GM12878 (cell line): Measurements from ENCODE around the gene SLC1A2. TPM values are rescaled to one million over a fixed set of nuclear protein-coding genes. Genes with fewer than 3 reads are reported as not detected.

Experiments used
- ASH2L ChIP-seq: fragments of 300-600, 200-600 bp; sonication (generic); IDR thresholded peaks from 2 replicates; pipeline ENCODE4 v1.6.1; 2017; ENCODE audit warnings: low read depth, mild to moderate bottlenecking, borderline replicate concordance
- ATF7 ChIP-seq: fragments of 450-650 bp; IDR thresholded peaks from 2 replicates; pipeline ENCODE4 v1.6.1; 2016; ENCODE audit warnings: low read depth, mild to moderate bottlenecking
- BCL11A ChIP-seq: IDR thresholded peaks from 2 replicates; pipeline ENCODE4 v1.6.1; 2011; ENCODE audit warnings: low read depth, low read length
- CBFB ChIP-seq: IDR thresholded peaks from 2 replicates; pipeline ENCODE4 v1.6.1; 2016; ENCODE audit warnings: antibody characterized with exemption, low read depth
- CHD1 ChIP-seq: IDR thresholded peaks from 2 replicates; pipeline ENCODE4 v1.6.1; 2012; ENCODE audit warnings: low read depth, low read length, improper control_type of control experiment
- CHD4 ChIP-seq: fragments of 200-600 bp; sonication (generic); IDR thresholded peaks from 2 replicates; pipeline ENCODE4 v1.6.1; 2016; ENCODE audit warnings: mild to moderate bottlenecking
- CREM ChIP-seq: IDR thresholded peaks from 2 replicates; pipeline ENCODE4 v1.6.1; 2014; ENCODE audit warnings: antibody characterized with exemption, low read depth
- EED ChIP-seq: sonication (generic); IDR thresholded peaks from 2 replicates; pipeline ENCODE4 v1.6.1; 2016; ENCODE audit warnings: antibody characterized with exemption, low read depth
- FOXM1 ChIP-seq: IDR thresholded peaks from 2 replicates; pipeline ENCODE4 v1.6.1; 2012; ENCODE audit warnings: low read depth, mild to moderate bottlenecking, inconsistent platforms, low read length, moderate library complexity
- IKZF1 ChIP-seq: fragments of 450-650 bp; conservative IDR thresholded peaks from 2 replicates; pipeline ENCODE4 v1.6.1; 2017; ENCODE audit warnings: antibody characterized with exemption, mild to moderate bottlenecking
- IKZF2 ChIP-seq, 2 experiments: fragments of 450-650 bp; IDR thresholded peaks; 2 replicates each; pipeline ENCODE4 v1.6.1; 2017; ENCODE audit warnings: mild to moderate bottlenecking in 2 of 2, moderate library complexity in 2 of 2
- MEF2A ChIP-seq: IDR thresholded peaks from 2 replicates; pipeline ENCODE4 v1.6.1; 2011; ENCODE audit warnings: low read depth, mild to moderate bottlenecking, low read length, moderate library complexity; ENCODE audit not compliant: insufficient read depth
- MYB ChIP-seq: fragments of 150-350 bp; IDR thresholded peaks from 2 replicates; pipeline ENCODE4 v1.6.1; 2014; ENCODE audit warnings: mild to moderate bottlenecking, low read depth, low read length, borderline replicate concordance
- NFYB ChIP-seq: IDR thresholded peaks from 2 replicates; pipeline ENCODE4 v1.6.1; 2011; ENCODE audit warnings: low read depth, mild to moderate bottlenecking, low read length, improper control_type of control experiment, moderate library complexity; ENCODE audit not compliant: insufficient read depth
- NR2F1 ChIP-seq: fragments of 450-650 bp; conservative IDR thresholded peaks from 2 replicates; pipeline ENCODE4 v1.6.1; 2017; ENCODE audit warnings: mild to moderate bottlenecking
- PAX5 ChIP-seq: IDR thresholded peaks from 2 replicates; pipeline ENCODE4 v1.6.1; 2011; ENCODE audit warnings: low read depth, low read length, borderline replicate concordance
- PML ChIP-seq: IDR thresholded peaks from 2 replicates; pipeline ENCODE4 v1.6.1; 2012; ENCODE audit warnings: low read length, inconsistent platforms
- PRDM15 ChIP-seq: fragments of 450-650 bp; formaldehyde crosslinking; IDR thresholded peaks from 2 replicates; pipeline ENCODE4 v1.4.0; 2020; ENCODE audit warnings: mild to moderate bottlenecking, moderate library complexity
- SKIL ChIP-seq: fragments of 450-650 bp; IDR thresholded peaks from 2 replicates; pipeline ENCODE4 v1.6.1; 2017; ENCODE audit warnings: mild to moderate bottlenecking, low read depth, inconsistent platforms; ENCODE audit not compliant: poor library complexity, severe bottlenecking
- SREBF2 ChIP-seq: IDR thresholded peaks from 2 replicates; pipeline ENCODE4 v1.6.1; 2012; ENCODE audit warnings: mild to moderate bottlenecking, low read length
- STAT1 ChIP-seq: fragments of 450-650 bp; conservative IDR thresholded peaks from 2 replicates; pipeline ENCODE4 v1.6.1; 2014; ENCODE audit warnings: antibody characterized with exemption, mild to moderate bottlenecking
- ZBED1 ChIP-seq: IDR thresholded peaks from 2 replicates; pipeline ENCODE4 v1.6.1; 2016; ENCODE audit warnings: borderline replicate concordance
- ZNF217 ChIP-seq: fragments of 450-650 bp; IDR thresholded peaks from 2 replicates; pipeline ENCODE4 v1.6.1; 2017; ENCODE audit warnings: antibody characterized with exemption, mild to moderate bottlenecking
- ZNF622 ChIP-seq: fragments of 450-650 bp; IDR thresholded peaks from 2 replicates; pipeline ENCODE4 v1.6.1; 2017; ENCODE audit warnings: mild to moderate bottlenecking, inconsistent platforms
- polyA plus RNA-seq, 11 experiments: library from polyadenylated mRNA; depleted of rRNA in 4 of 11; unstranded in 6 of 11; stranded (reverse) in 5 of 11; fragments of >200 nt; fragmentation: Nextera tagmentation in 4 of 11; fragmentation: Illumina TruSeq in 1 of 11; extraction: Ambion mirVana in 4 of 11; extraction: Trizol in 1 of 11; gene quantifications; 1 replicate in 1 of 11; 2 replicates in 10 of 11; pipeline versions ENCODE4 v1.2.1 to v1.2.3, GENCODE V29; 2011 to 2016; ENCODE audit warnings: inconsistent platforms in 2 of 11, missing spikeins in 2 of 11, low read depth in 1 of 11
- total RNA-seq, 4 experiments: library from RNA; depleted of rRNA in 3 of 4; stranded (reverse); fragments of >200 nt in 3 of 4; fragmentation: Illumina TruSeq in 1 of 4; extraction: Trizol in 1 of 4; gene quantifications; 2 replicates each; pipeline versions ENCODE4 v1.2.1 to v1.2.3, GENCODE V29; 2013 to 2021
- TF ChIP-seq, protein P1 (sequence below): fragments of 450-650 bp; IDR thresholded peaks from 2 replicates; pipeline ENCODE4 v1.6.1; 2017; ENCODE audit warnings: antibody characterized with exemption, mild to moderate bottlenecking, moderate library complexity

Gene SLC1A2
- total and polyA plus RNA-seq, 10 of the 15 experiments (the other 5 are each of a cell fraction or from before 2014, with no cell fraction given): 0.01 to 0.84 (median 0.22) TPM; not detected in 1

DNA sequence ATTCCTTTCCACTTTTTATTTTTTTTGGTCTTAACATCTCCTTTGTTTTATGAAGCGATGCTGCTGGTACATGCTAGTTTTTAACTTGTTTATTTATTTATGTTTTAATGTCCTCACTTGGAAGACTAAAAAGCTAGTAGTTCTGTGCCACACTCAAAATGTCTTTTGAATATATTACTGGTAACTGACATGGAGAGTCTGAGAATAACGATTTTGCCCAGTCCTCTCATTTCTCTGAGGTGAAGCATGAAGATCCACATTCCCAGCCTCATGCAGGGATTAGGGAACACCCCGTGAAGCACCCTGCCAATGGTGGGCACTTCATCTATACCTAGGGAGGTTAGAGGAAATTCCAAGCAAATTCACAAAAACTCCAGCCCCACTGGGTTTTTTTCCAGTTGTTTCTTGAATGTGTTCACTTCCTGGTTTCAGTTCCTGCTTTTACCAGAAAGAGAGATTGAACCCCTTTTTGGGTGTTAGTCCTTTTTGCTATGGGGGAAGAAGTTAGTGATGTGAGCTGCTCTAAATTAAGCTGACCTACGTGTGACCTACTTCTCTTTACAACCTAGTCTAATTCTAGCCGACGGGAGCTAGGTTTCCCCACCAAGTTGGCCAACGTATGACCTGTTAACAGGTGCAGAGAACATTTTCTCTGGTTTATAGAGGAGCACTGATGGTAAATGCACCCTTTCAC, 106.1 kb downstream of the SLC1A2 start (continued):
- no peak for TF ChIP-seq MYB
- peak; percentile 91 for TF ChIP-seq NR2F1
- TF ChIP-seq STAT1: no peak
- TF ChIP-seq SKIL: peak; percentile 71
- no peak for TF ChIP-seq ZNF622
- TF ChIP-seq, protein P1, sequence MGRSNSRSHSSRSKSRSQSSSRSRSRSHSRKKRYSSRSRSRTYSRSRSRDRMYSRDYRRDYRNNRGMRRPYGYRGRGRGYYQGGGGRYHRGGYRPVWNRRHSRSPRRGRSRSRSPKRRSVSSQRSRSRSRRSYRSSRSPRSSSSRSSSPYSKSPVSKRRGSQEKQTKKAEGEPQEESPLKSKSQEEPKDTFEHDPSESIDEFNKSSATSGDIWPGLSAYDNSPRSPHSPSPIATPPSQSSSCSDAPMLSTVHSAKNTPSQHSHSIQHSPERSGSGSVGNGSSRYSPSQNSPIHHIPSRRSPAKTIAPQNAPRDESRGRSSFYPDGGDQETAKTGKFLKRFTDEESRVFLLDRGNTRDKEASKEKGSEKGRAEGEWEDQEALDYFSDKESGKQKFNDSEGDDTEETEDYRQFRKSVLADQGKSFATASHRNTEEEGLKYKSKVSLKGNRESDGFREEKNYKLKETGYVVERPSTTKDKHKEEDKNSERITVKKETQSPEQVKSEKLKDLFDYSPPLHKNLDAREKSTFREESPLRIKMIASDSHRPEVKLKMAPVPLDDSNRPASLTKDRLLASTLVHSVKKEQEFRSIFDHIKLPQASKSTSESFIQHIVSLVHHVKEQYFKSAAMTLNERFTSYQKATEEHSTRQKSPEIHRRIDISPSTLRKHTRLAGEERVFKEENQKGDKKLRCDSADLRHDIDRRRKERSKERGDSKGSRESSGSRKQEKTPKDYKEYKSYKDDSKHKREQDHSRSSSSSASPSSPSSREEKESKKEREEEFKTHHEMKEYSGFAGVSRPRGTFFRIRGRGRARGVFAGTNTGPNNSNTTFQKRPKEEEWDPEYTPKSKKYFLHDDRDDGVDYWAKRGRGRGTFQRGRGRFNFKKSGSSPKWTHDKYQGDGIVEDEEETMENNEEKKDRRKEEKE: no peak
- TF ChIP-seq CBFB: no peak
- peak; percentile 73; the same call in 1 of the 2 replicates for TF ChIP-seq PML
- TF ChIP-seq ASH2L: 0 out of 2 replicates have a peak, but pooled peaks have one; percentile 40
- peak; percentile 99 for TF ChIP-seq EED
- 0 out of 2 replicates have a peak, but pooled peaks have one; percentile 57 for TF ChIP-seq ZBED1
- TF ChIP-seq ZNF217: no peak; the same call in 1 of the 2 replicates
- no peak for TF ChIP-seq PRDM15
- peak; percentile 99 for TF ChIP-seq IKZF2 (IDR thresholded peaks at IDR 0.05)
- TF ChIP-seq BCL11A: peak; percentile 73
- no peak for TF ChIP-seq CHD1
- peak; percentile 97 for TF ChIP-seq FOXM1
- peak; percentile 96 for TF ChIP-seq MEF2A
- no peak for TF ChIP-seq CHD4
- no peak for TF ChIP-seq NFYB
- no peak for TF ChIP-seq PAX5
- no peak for TF ChIP-seq SREBF2
- peak; percentile 87 for TF ChIP-seq CREM
- TF ChIP-seq ATF7: peak; percentile 75; the same call in 1 of the 2 replicates
- TF ChIP-seq IKZF1: peak; percentile 99
